PC-9 (cell line): ENCODE measurements around the gene CMSS1. TPM values are rescaled to one million over a fixed set of nuclear protein-coding genes. Genes with fewer than 3 reads are reported as not detected.

Source experiments
- BruUV-seq: library from RNA; stranded (reverse); fragments of 400-500 nt; replicated peaks from 2 replicates; lab custom pipeline; 2021; lab: Mats Ljungman, UMichigan
- CTCF ChIA-PET: fragments of 300-600 bp; sonication (Branson Sonifier 250); formaldehyde crosslinking; loops from one replicate; lab custom pipeline; 2022; ENCODE audit warnings: antibody characterized with exemption; lab: Charles Lee
- POLR2A ChIA-PET: fragments of 300-600 bp; sonication (Branson Sonifier 250); formaldehyde crosslinking; loops from one replicate; lab custom pipeline; 2022; ENCODE audit warnings: antibody characterized with exemption; ENCODE audit not compliant: unreplicated experiment; lab: Charles Lee
- DNase-seq, 2 experiments: peaks; one replicate each; pipeline versions ENCODE4 v3.0.0 to v3.0.0-alpha.2; 2015 to 2022; ENCODE audit warnings: mixed read lengths in 1 of 2
- H2AFZ ChIP-seq: fragments of 200-600 bp; sonication (generic); 2 replicates; pipeline ENCODE4 v1.8.1; 2017; ENCODE audit warnings: antibody characterized with exemption
- H3F3A ChIP-seq: fragments of 200-600 bp; sonication (generic); 2 replicates; pipeline ENCODE4 v1.8.1; 2017; ENCODE audit warnings: antibody characterized with exemption, mild to moderate bottlenecking, low read depth; ENCODE audit not compliant: insufficient read depth
- H3K27ac ChIP-seq: fragments of 200-600 bp; sonication (generic); 2 replicates; pipeline ENCODE4 v1.6.1; 2016; ENCODE audit warnings: mixed run types
- H3K27me3 ChIP-seq: fragments of 200-600 bp; sonication (generic); 2 replicates; pipeline ENCODE4 v1.6.1; 2016; ENCODE audit warnings: low read depth, mixed run types; ENCODE audit not compliant: insufficient read depth
- H3K36me3 ChIP-seq: fragments of 200-600 bp; sonication (generic); 2 replicates; pipeline ENCODE4 v1.6.1; 2016; ENCODE audit warnings: low read depth, mixed run types
- H3K4me1 ChIP-seq: fragments of 200-600 bp; sonication (generic); replicated peaks from 2 replicates; pipeline ENCODE4 v1.6.1; 2016; ENCODE audit warnings: mixed run types; ENCODE audit not compliant: insufficient read depth
- H3K4me2 ChIP-seq: fragments of 200-600 bp; sonication (generic); 2 replicates; pipeline ENCODE4 v1.6.1; 2017; ENCODE audit warnings: mixed run types
- H3K4me3 ChIP-seq: fragments of 200-600 bp; sonication (generic); 2 replicates; pipeline ENCODE4 v1.6.1; 2016; ENCODE audit warnings: mixed run types
- H3K79me2 ChIP-seq: fragments of 200-600 bp; sonication (generic); 2 replicates; pipeline ENCODE4 v1.6.1; 2017; ENCODE audit warnings: low read depth, mixed run types
- H3K9me2 ChIP-seq: fragments of 200-600 bp; sonication (generic); 2 replicates; pipeline ENCODE4 v1.8.1; 2017; ENCODE audit warnings: mild to moderate bottlenecking; ENCODE audit not compliant: insufficient read depth
- H3K9me3 ChIP-seq: fragments of 200-600 bp; sonication (generic); 2 replicates; pipeline ENCODE4 v1.8.1; 2016; ENCODE audit warnings: low read depth; ENCODE audit not compliant: insufficient read depth
- H4K20me1 ChIP-seq: fragments of 200-600 bp; sonication (generic); 2 replicates; pipeline ENCODE4 v1.8.1; 2017; ENCODE audit not compliant: insufficient read depth
- CTCF ChIP-seq: fragments of 200-600 bp; sonication (generic); conservative IDR thresholded peaks from 2 replicates; pipeline ENCODE4 v1.6.1; 2017; ENCODE audit warnings: mixed run types, antibody characterized with exemption, mild to moderate bottlenecking, moderate library complexity
- EZH2 ChIP-seq: fragments of 200-600 bp; sonication (generic); IDR thresholded peaks from 2 replicates; pipeline ENCODE4 v1.8.0; 2017; ENCODE audit warnings: antibody characterized with exemption, low read depth
- intact Hi-C: fragments of 100-400 bp; cut with micrococcal nuclease; formaldehyde crosslinking; loops from one replicate; pipeline ENCODE4 v1.10.0; 2022; ENCODE audit not compliant: unreplicated experiment
- total RNA-seq: library from RNA; stranded (reverse); gene quantifications from 2 replicates; pipeline ENCODE4 v1.2.3, GENCODE V29; 2021

CMSS1 gene
- total RNA-seq, 1 experiment from 2014 or later = 98.9 TPM

- H3K4me1 ChIP-seq = no peaks in the 10 kb centered on the region
- no peaks in the 10 kb centered on the region for H3K36me3 ChIP-seq
- intact Hi-C loops = no loop called here
- no peak overlapping the region for H3K27ac ChIP-seq
- H3K9me3 ChIP-seq = no peaks in the 10 kb centered on the region
- no peaks in the 10 kb centered on the region for H4K20me1 ChIP-seq
- H3K4me2 ChIP-seq = no peak overlapping the region
- H3F3A ChIP-seq = no peaks in the 10 kb centered on the region
- no peak overlapping the region for H2AFZ ChIP-seq
- H3K79me2 ChIP-seq = no peaks in the 10 kb centered on the region
- no peak overlapping the region for H3K4me3 ChIP-seq
- CTCF ChIA-PET = interaction anchor here (0.6 kb wide), 1 partner anchor 190 kb away, joined by 7 read pairs; no protein-coding TSS in a partner anchor
- POLR2A ChIA-PET = no interaction called here
- no TSS peak for BruUV-seq
- no peaks in the 10 kb centered on the region for H3K27me3 ChIP-seq
- peak in 1 of 2 experiments; percentile 49 for DNase-seq
- no peak for TF ChIP-seq CTCF
- no peak for TF ChIP-seq EZH2
- H3K9me2 ChIP-seq = peaks cover 6% of the 10 kb centered on the region; the same call in 1 of the 2 replicates
Measured at GRCh38 chr3:100023150-100023549, 205.5 kb downstream of the CMSS1 start.

GRCh38 chr3:100023595-100023994 lies 205.9 kb downstream of the CMSS1 start:
- Histone ChIP-seq H4K20me1 (no peaks in the 10 kb centered on the region), H3K9me2 (peaks cover 6% of the 10 kb centered on the region; the same call in 1 of the 2 replicates), H3K79me2 (no peaks in the 10 kb centered on the region), H3K27ac (no peak overlapping the region), H3K9me3 (no peaks in the 10 kb centered on the region), H3K36me3 (no peaks in the 10 kb centered on the region), H3K4me2 (no peak overlapping the region), H3K4me3 (no peak overlapping the region), H2AFZ (no peak overlapping the region), H3F3A (no peaks in the 10 kb centered on the region), H3K27me3 (no peaks in the 10 kb centered on the region), H3K4me1 (no peaks in the 10 kb centered on the region)
- no peak for DNase-seq
- TF ChIP-seq CTCF = no peak
- TF ChIP-seq EZH2 = no peak
- ChIA-PET CTCF (no interaction called here), POLR2A (no interaction called here)
- BruUV-seq = no TSS peak
- intact Hi-C loops = no loop called here

- no peak overlapping the region for H3K27ac ChIP-seq
- no peaks in the 10 kb centered on the region for H3F3A ChIP-seq
- H3K4me2 ChIP-seq = no peak overlapping the region
- ChIA-PET CTCF (no interaction called here), POLR2A (no interaction called here)
- no peak overlapping the region for H3K4me3 ChIP-seq
- H3K9me3 ChIP-seq = no peaks in the 10 kb centered on the region
- no peaks in the 10 kb centered on the region for H3K79me2 ChIP-seq
- no peaks in the 10 kb centered on the region for H3K4me1 ChIP-seq
- no TSS peak for BruUV-seq
- peaks cover 6% of the 10 kb centered on the region; the same call in 1 of the 2 replicates for H3K9me2 ChIP-seq
- intact Hi-C loops = no loop called here
- TF ChIP-seq EZH2 (no peak), CTCF (no peak)
- H3K36me3 ChIP-seq = no peaks in the 10 kb centered on the region
- peak in 1 of 2 experiments; percentile 43 for DNase-seq
- no peaks in the 10 kb centered on the region for H3K27me3 ChIP-seq
- H4K20me1 ChIP-seq = no peaks in the 10 kb centered on the region
- H2AFZ ChIP-seq = no peak overlapping the region
Measured at GRCh38 chr3:100024520-100025303, 207.1 kb downstream of the CMSS1 start.
